ENCODE results near the gene LSP1. TPM values are rescaled to one million over a fixed set of nuclear protein-coding genes. Genes with fewer than 3 reads are reported as not detected.
A peak's percentile ranks its signal among the peaks of the same experiment; 100 is the strongest.

Gene LSP1
- total and polyA plus RNA-seq, 2 donors from 2014 or later = 8.4 to 26.1 TPM

GRCh38 chr11:1825785-1826451 is 27.0 kb upstream of the LSP1 start:
- Histone ChIP-seq H3K9me3 (ENCODE audit: control insufficient read depth in 2 of 3, insufficient read depth in 1 of 3, low read length in 3 of 3) (no peaks in the 10 kb centered on the region), H3K36me3 (ENCODE audit: control insufficient read depth in 2 of 3, insufficient read depth in 3 of 3, low read length in 3 of 3) (no peaks in the 10 kb centered on the region), H3K4me1 (ENCODE audit: control insufficient read depth in 2 of 3, insufficient read depth in 2 of 3, low read depth in 1 of 3, low read length in 3 of 3) (peaks cover 0 to 6% (median 0%) of the 10 kb centered on the region in 3 donors), H3K27ac (ENCODE audit: low read depth in 2 of 2, low read length in 2 of 2) (no peak overlapping the region), H3K27me3 (ENCODE audit: control insufficient read depth, insufficient read depth, low read length) (no peaks in the 10 kb centered on the region), H3K4me3 (ENCODE audit: low read length in 3 of 3) (no peak overlapping the region), H3K9ac (ENCODE audit: low read length in 3 of 3) (no peak overlapping the region)
- FAIRE-seq (no peak), DNase-seq (no peak)
- TF ChIP-seq, protein P1, sequence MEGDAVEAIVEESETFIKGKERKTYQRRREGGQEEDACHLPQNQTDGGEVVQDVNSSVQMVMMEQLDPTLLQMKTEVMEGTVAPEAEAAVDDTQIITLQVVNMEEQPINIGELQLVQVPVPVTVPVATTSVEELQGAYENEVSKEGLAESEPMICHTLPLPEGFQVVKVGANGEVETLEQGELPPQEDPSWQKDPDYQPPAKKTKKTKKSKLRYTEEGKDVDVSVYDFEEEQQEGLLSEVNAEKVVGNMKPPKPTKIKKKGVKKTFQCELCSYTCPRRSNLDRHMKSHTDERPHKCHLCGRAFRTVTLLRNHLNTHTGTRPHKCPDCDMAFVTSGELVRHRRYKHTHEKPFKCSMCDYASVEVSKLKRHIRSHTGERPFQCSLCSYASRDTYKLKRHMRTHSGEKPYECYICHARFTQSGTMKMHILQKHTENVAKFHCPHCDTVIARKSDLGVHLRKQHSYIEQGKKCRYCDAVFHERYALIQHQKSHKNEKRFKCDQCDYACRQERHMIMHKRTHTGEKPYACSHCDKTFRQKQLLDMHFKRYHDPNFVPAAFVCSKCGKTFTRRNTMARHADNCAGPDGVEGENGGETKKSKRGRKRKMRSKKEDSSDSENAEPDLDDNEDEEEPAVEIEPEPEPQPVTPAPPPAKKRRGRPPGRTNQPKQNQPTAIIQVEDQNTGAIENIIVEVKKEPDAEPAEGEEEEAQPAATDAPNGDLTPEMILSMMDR (IDR thresholded peaks at IDR 0.05; ENCODE audit: borderline replicate concordance, extremely low read depth, insufficient read depth) = no peak
- intact Hi-C loops (cut with DNase I) = no loop called here

GRCh38 chr11:1826552-1827094 is 26.3 kb upstream of the LSP1 start:
- no peak for FAIRE-seq
- no peaks in the 10 kb centered on the region for H3K36me3 ChIP-seq (ENCODE audit: control insufficient read depth in 2 of 3, insufficient read depth in 3 of 3, low read length in 3 of 3)
- TF ChIP-seq, protein P1 (IDR thresholded peaks at IDR 0.05; ENCODE audit: borderline replicate concordance, extremely low read depth, insufficient read depth) = no peak
- H3K4me1 ChIP-seq (ENCODE audit: control insufficient read depth in 2 of 3, insufficient read depth in 2 of 3, low read depth in 1 of 3, low read length in 3 of 3) = peaks cover 0 to 6% (median 0%) of the 10 kb centered on the region in 3 donors
- intact Hi-C loops (cut with DNase I) = no loop called here
- no peaks in the 10 kb centered on the region for H3K9me3 ChIP-seq (ENCODE audit: control insufficient read depth in 2 of 3, insufficient read depth in 1 of 3, low read length in 3 of 3)
- peak in 1 of 5 donors; percentile 82 for DNase-seq
- H3K27ac ChIP-seq (ENCODE audit: low read depth in 2 of 2, low read length in 2 of 2) = no peak overlapping the region
- no peaks in the 10 kb centered on the region for H3K27me3 ChIP-seq (ENCODE audit: control insufficient read depth, insufficient read depth, low read length)
- H3K4me3 ChIP-seq (ENCODE audit: low read length in 3 of 3) = no peak overlapping the region
- no peak overlapping the region for H3K9ac ChIP-seq (ENCODE audit: low read length in 3 of 3)

DNA sequence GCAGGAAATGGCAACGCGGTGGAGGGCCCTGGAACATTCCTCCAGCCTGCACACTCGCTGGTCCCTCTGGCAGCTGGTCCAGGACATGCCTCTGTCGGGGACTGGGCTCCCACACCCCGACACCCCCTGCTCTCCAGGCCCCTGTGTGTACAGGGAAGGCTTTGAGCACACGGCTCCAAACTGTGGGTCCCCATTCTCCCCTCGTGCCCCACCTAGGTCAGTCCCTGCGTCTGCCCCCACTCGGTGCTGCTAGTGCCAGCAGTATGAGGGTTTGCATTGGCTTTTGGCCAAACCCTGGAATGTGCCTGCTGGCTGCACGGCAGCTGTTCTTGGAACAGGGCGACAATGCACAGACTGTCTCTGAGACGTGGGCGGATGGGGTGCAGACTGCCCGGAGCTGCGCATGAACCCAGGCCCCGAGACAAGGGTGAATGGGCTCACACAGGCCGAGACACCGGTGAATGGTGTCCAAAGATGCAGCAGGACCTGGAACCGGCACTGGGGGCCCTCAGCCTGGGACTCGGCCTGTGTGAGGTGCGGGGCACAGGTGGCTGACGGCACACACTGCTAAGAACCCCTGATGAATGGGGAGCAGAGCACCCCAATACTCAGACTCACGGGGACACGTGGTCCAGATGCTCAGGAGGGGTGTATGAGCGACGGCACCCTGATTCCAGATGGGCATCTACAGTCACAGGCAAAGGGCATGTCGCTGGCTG is 25.6 kb upstream of the LSP1 start:
- H3K4me1 ChIP-seq (ENCODE audit: control insufficient read depth in 2 of 3, insufficient read depth in 2 of 3, low read depth in 1 of 3, low read length in 3 of 3) = peaks cover 0 to 6% (median 0%) of the 10 kb centered on the region in 3 donors
- no peak overlapping the region for H3K4me3 ChIP-seq (ENCODE audit: low read length in 3 of 3)
- DNase-seq (peak in 4 of 5 donors; percentile 45 to 85 (median 68)), FAIRE-seq (no peak)
- no peak overlapping the region for H3K9ac ChIP-seq (ENCODE audit: low read length in 3 of 3)
- H3K36me3 ChIP-seq (ENCODE audit: control insufficient read depth in 2 of 3, insufficient read depth in 3 of 3, low read length in 3 of 3) = no peaks in the 10 kb centered on the region
- intact Hi-C loops (cut with DNase I) = no loop called here
- TF ChIP-seq, protein P1 (IDR thresholded peaks at IDR 0.05; ENCODE audit: borderline replicate concordance, extremely low read depth, insufficient read depth) = no peak
- H3K27me3 ChIP-seq (ENCODE audit: control insufficient read depth, insufficient read depth, low read length) = no peaks in the 10 kb centered on the region
- no peaks in the 10 kb centered on the region for H3K9me3 ChIP-seq (ENCODE audit: control insufficient read depth in 2 of 3, insufficient read depth in 1 of 3, low read length in 3 of 3)
- H3K27ac ChIP-seq (ENCODE audit: low read depth in 2 of 2, low read length in 2 of 2) = no peak overlapping the region
